SW 1271 (cell line): ENCODE data around the gene SHANK3.
"Not testable (repeated sequence)": the region's sequence is repeated elsewhere in the genome, so short reads cannot be mapped to it uniquely, and the experiment has no call there.

Experiments
- DNase-seq, 2 experiments: peaks; one replicate each; lab custom pipeline; 2025; lab: John Stamatoyannopoulos, UW

SHANK3 gene

DNA sequence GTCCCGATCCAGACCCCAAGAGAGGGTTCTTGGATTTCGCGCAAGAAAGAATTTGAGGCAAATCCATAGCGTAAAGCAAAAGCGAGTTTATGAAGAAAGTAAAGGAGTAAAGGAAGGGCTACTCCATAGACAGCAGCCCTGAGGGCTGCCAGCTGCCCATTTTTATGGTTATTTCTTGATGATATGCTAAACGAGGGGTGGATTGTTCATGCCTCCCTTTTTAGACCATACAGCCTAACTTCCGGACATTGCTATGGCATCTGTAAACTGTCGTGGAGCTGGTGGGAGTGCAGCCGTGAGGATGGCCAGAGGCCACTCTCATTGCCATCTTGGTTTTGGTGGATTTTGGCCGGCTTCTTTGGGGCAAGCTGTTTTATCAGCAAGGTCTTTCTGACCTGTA is 19.4 kb upstream of the SHANK3 start:
- DNase-seq: no peak

GRCh38 chr22:50654664-50655063 is 18.0 kb upstream of the SHANK3 start:
- DNase-seq: not testable (repeated sequence)

DNA sequence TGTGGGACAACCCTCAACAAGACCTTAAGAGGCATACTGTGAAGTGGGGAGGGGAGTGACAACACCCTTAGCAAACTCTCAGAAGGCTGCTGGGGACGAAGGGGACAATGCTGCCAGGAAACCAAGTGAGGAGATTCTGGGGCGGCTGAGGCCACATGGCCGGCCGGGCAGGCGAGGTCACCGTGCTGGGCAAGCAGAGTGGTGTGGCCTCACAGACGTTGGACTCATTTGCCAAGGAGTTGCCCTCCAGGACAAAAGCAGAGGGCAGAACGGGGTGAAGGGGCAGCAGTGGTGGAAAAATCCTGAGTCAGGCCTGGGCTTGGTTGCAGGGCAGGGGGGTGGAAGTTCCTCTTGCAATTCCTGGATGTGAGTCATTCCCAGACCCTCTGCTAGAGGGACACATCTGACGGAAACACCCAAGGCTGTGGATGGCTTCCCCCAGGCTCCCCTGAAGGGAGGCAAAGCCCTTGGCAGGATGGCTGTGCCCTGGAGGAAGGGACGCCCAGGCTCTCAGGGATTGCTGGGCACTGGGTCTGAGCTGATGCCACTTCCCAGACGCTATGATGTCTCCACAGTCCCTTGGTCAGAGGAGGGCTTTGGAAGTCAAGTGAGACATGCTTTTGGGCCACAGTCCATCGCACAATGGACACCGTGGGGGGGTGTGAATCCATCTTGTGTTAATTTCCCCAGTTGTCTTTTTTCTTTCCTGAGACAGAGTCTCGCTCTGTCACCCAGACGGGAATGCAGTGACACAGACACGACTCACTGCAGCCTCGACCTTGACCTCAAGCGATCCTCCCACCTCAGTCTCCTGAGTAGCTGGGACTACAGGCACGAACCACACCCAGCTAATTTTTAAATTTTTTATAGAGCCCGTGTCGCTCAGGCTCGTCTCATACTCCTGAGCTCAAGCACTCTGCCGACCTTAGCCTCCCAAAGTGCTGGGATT is 16.2 kb upstream of the SHANK3 start:
- peak; percentile 34 to 49 for DNase-seq

GRCh38 chr22:50657925-50658324 is 14.7 kb upstream of the SHANK3 start:
- no peak for DNase-seq

- not testable (repeated sequence) for DNase-seq
These were observed 12.9 kb upstream of the SHANK3 start for GRCh38 chr22:50659711-50660110.

DNA sequence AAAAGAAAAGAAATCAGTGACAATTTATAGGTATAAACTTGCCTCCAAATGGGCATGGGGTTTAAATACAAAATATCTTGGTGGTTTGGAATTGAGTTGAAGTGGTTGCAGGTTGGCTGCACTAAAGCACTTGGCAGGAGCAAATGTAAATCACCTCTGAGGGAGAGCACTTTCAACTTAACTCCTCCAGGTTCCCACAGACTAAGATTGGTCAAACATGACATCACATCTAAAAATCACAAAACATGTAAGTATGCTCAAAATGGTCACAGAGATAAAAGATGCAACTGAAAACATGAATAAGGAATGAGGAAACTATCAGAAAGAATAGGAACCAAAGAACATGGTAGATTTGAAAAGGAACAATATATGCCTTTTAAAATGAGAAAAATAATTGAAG is 12.3 kb upstream of the SHANK3 start:
- no peak for DNase-seq

GRCh38 chr22:50665212-50665611 is 7.4 kb upstream of the SHANK3 start:
- no peak for DNase-seq

- DNase-seq: no peak
These were observed 6.9 kb upstream of the SHANK3 start for GRCh38 chr22:50665738-50666137.

DNA sequence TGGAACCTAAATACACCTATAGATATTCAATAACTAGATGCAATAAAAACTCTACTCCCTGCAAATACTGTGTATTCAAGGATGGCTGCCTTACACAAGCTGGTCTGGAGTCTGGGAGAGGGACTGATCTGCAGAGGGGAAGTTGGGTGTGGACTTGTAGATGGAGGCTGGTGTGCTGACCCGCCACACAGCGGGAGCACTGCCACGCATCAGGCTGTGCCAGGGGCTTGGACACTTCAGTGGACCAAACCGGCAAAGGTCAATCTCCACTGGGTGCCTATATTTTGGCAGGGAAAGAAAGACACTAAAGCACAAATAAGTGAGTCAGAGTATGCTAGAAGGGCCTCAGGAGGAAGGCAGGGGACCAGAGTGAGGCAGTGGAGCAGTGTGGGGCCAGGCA is 2.1 kb upstream of the SHANK3 start:
- DNase-seq: no peak

DNA sequence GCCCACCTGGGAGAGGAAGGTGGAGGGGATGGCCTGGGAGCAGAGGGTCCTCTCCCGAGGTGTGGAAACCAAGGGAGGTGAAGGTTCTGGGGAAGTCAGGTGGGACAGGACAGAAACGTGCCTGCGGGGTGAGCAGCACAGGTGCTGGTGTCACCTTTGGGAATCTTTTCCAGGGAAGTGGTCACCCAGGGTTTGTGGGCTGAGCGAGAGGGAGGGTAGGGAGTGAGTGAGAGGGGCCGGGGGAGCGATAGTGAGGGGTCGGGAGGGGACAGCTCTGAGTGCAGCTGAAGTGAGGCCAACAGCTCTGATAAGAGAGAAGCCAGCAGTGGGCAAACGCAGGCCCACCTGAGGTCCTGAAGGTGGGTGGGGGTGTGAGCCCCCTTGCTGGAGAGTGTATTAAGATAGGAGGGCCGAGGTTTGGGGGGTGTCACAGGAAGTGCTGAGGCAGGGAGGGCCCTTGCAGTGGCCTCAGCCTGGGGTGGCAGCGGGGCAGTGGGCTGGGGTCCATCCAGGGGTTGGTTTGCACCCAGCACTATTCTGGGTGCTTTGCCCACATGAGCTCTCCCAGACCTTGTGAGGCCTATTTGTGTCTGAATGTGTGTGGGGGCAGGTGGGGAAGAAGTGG is 1.6 kb upstream of the SHANK3 start:
- DNase-seq: no peak

- no peak for DNase-seq
These were observed 982 bp upstream of the SHANK3 start for GRCh38 chr22:50671641-50672040.

DNA sequence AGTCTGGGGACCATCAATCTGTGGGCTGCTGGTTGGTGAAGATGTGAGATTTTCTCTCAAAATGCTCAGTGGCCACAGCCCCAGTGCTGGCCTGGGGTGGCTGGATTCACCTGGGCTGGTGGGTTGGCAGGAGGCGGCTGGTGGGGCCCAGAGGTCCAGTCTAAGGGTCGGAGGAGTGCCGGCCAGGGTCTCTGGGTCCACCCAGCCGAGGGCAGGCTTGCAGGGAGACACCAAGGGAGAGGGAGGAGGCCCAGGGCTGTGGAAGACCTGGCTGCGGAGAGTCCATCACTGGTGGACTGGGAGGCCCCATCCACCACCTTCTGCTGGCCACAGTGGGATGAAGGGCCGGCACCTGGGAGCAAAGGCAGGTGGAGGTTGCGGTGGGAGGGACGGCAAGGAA is 582 bp upstream of the SHANK3 start:
- DNase-seq: no peak

DNA sequence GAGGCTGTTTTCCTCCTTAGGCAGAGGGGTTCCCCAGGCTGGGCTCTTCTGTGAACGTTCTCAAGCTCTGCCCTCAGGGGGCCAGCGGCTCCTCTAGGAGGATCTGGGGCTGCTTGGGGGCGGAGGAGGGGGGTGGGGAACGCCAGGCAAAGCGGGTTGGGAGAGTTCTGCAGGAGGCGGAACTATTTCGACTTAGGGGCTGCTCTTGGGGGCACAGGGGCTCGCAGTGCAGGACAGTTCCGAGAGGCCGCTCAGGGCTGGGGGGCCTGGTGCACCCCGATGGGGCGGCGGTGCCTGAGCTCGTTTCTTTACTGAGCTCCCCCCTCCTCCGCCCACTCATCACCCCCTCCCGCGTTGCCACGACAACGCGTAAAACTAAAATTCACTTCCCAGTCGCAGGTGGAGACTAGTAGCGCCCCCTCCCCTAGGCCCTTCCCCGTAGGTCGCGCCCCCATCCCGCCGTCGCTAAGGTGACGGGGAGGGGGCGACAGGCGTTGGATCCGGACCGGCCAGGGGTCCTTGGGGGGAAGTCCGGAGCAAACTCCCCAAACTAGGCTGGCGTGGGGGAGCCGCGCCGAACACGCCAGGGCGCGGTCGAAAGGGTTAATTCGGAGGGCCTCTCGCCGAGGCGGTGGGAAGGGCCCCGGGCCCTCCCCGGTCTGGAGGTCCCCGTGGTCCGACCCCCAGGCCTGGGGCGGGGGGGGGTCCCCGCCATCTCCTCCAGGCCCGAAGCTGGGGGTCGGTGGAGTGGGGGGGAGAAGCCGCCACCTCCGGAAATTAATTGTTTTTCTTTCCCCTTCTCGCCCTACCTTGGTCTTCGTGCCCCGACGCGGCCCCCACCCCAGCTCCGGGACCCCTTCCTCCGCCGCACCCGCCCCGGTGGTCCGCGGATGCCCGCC is 857 bp downstream of the SHANK3 start:
- no peak for DNase-seq

DNA sequence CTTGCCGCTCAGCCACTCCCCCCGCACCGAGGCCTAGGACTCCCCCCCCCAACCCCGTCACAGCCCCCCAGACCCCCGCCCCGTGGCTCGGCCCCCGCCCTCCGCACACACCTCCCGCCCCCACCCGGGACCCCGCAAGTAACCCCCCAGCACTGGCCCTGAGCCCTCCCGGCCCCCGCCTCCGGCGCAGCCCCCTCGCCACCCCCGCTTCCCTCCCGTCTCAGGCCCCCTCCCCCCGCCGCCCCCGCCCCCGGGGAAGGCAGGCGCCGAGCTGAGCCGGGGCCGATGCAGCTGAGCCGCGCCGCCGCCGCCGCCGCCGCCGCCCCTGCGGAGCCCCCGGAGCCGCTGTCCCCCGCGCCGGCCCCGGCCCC is 1.5 kb downstream of the SHANK3 start:
- DNase-seq: no peak

GRCh38 chr22:50674606-50675552 is 2.3 kb downstream of the SHANK3 start:
- no peak for DNase-seq

GRCh38 chr22:50675553-50676179 is 3.0 kb downstream of the SHANK3 start:
- DNase-seq: no peak

DNA sequence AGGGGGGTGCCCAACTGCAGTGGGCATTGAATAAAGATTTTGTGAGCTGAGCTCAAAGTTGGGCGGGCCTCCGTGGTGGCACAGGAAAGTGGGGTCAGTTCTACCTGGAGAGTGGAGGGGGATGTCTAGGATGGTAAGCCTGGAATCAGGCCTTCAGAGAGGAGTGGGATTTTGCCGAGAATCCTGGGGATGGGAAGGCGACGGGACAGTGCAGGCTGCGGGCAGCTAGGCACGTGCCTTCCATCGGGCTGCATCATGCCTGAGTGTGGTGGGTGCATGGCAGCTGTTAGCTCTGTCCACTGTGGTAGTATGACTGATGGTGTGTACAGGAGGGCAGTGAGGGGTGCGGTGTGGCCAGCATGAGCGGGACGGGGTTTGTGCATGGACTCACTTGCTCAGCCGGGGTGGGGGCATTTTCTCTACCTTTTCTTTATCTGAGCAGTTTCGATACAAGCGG is 3.6 kb downstream of the SHANK3 start:
- no peak for DNase-seq

GRCh38 chr22:50676661-50677492 is 4.3 kb downstream of the SHANK3 start:
- no peak for DNase-seq

- DNase-seq: no peak
These were observed 5.0 kb downstream of the SHANK3 start for GRCh38 chr22:50677493-50678217.
